Osteocyte (in vitro differentiated cells): ENCODE results near the gene TMIGD3. TPM values are rescaled to one million over a fixed set of nuclear protein-coding genes. Genes with fewer than 3 reads are reported as not detected.

Experiments
- total RNA-seq: library from RNA; stranded (reverse); gene quantifications from 2 replicates; pipeline ENCODE4 v1.2.1, GENCODE V29; 2021

The TMIGD3 gene
- total RNA-seq, 1 donor from 2014 or later = not detected

Other genes starting within 250 kb of the TMIGD3 start
- not detected in 2 replicates for gene CHIA, start 212.8 kb downstream of the TMIGD3 start, total RNA-seq
- gene OVGP1, start 75.9 kb downstream of the TMIGD3 start, total RNA-seq = 1.1 and 1.6 TPM in 2 replicates
- 22.7 and 24.0 TPM in 2 replicates for gene WDR77, start 54.4 kb downstream of the TMIGD3 start, total RNA-seq
- gene ATP5PB, start 54.2 kb downstream of the TMIGD3 start, total RNA-seq = 185 and 187 TPM in 2 replicates
- 0.34 and 0.70 TPM in 2 replicates for gene C1orf162, start 29.6 kb downstream of the TMIGD3 start, total RNA-seq
- not detected in 2 replicates for gene ADORA3, start within 50 bp of the TMIGD3 start, total RNA-seq
- 48.3 and 51.0 TPM in 2 replicates for gene RAP1A, start 116.2 kb upstream of the TMIGD3 start, total RNA-seq
- 5.5 and 6.2 TPM in 2 replicates for gene INKA2, start 235.8 kb upstream of the TMIGD3 start, total RNA-seq